GM21576 (cell line): Measurements from ENCODE around the gene EPS15.
A peak's percentile ranks its signal among the peaks of the same experiment; 100 is the strongest.
"Not testable (repeated sequence)": the region's sequence is repeated elsewhere in the genome, so short reads cannot be mapped to it uniquely, and the experiment has no call there.

Source experiments
- ATAC-seq: cut with Tn5 transposase; IDR thresholded peaks from one replicate; pipeline ENCODE4 v1.9.1; 2021; ENCODE audit warnings: mild to moderate bottlenecking, moderate library complexity; ENCODE audit not compliant: unreplicated experiment

EPS15 gene

GRCh38 chr1:51519048-51519864 is at the start of gene EPS15:
Gene EPS15, minus strand, starts transcription at chr1:51519266. Its CDS starts 35 bp downstream, at chr1:51519231.
- ATAC-seq: peak; percentile 41

- no peak for ATAC-seq
Measured at GRCh38 chr1:51568231-51568935, 49.3 kb upstream of the EPS15 start.

DNA sequence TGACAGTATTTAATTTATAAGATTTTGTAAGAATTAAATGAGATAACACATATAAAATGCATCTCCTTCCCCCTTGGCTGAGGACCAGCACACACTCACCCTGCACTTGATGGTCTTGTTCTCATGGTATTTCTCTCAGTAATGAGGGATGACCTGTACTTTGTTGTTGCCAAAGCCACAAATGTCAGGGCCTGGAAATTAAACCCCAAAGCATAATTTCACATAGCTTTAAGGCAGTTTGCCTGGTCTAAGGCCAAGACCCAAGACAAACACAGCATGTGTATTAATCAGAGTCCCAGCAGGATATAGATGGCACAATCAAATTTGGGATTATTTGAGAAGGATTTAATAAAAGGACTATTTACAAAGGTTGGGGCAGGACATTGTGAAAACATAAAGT is 48.6 kb upstream of the EPS15 start:
- no peak for ATAC-seq

- no peak for ATAC-seq
Measured at GRCh38 chr1:51566260-51566659, 47.2 kb upstream of the EPS15 start.

DNA sequence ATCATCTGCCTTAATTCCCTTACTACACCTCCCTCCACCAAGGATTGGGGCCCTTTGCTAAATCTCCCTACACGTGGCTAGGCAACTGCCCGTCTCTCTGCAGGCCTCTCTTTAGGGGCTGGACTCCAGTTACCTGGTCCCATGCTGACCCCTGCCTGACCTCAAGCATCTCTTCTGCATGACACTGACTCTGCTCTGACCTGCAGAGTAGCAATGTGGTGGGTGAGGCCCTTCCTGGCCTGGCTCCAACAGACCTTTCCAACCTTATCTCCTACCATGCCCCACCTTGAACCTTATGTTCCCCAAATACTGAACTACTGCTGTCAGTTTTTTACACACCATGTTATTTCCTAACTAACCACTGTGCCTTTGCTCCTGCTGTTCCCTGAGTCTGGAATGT is 45.9 kb upstream of the EPS15 start:
- ATAC-seq: no peak

- peak; percentile 55 for ATAC-seq
Measured at GRCh38 chr1:51564124-51564523, 45.1 kb upstream of the EPS15 start.

- no peak for ATAC-seq
Measured at GRCh38 chr1:51561702-51562101, 42.6 kb upstream of the EPS15 start.

- ATAC-seq: not testable (repeated sequence)
Measured at GRCh38 chr1:51560895-51561294, 41.8 kb upstream of the EPS15 start.

DNA sequence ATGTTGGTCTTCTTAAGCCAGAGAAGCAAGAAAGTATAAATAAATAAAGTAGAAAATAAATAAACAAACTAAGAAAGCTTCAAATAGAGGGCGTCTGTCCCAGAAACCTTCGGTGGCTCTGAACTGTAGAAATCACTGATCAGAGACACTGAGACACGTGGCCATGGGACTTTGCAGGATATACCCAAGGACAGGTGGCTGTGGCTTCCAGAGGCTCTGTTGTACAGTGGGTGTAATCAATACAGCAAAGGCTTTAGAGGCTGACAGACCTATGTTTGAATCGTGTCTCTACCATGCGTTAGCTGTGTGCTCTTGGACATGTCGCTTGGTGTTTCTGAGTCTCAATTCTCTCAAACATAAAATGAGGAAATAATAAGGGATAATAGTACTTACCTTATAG is 41.0 kb upstream of the EPS15 start:
- ATAC-seq: no peak

GRCh38 chr1:51559501-51559900 is 40.4 kb upstream of the EPS15 start:
- ATAC-seq: no peak

GRCh38 chr1:51559064-51559500 is 40.0 kb upstream of the EPS15 start:
- ATAC-seq: no peak

DNA sequence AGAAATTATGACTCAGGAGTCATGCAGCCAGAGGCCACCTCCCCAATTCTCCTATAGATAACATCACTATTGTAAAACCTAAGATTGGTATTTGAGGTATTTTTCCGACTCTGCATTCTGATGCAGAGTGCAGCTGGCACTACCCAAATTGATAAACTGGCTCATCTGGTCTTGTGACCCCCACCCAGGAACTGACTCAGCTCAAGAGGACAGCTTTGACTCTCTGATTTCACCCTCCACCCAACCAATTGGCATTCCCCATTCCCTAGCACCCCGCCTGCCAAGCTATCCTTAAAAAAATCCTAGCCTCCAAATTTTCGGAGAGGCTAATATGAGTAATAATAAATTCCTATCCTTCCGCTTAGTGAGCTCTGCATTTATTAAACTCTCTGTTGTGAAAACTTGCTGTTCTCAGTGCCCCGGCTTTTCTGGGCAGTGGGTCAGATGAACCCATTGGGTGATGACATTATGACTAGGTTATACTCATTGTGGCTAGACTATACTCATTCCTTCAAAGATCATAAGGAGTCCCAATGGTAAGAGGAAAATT is 39.4 kb upstream of the EPS15 start:
- ATAC-seq: no peak

DNA sequence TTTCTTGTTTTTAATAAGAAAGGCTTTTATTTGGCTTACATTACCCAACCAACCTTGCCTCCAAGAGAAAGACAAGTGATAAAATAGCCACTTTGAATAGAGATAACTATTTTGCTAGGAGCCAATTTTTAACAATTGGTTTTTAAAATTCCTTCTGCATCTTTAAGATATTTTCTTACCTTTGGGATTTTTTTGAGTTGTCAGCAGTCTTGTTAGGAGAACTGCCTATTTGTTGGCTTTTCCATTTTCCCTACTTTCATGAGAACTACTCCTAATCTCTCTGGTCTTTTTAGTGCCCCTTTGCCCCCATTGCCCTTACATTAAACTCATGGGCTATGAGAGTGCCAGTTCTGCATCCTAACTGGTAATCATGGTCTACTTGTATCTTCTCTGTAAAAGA is 38.1 kb upstream of the EPS15 start:
- ATAC-seq: no peak

DNA sequence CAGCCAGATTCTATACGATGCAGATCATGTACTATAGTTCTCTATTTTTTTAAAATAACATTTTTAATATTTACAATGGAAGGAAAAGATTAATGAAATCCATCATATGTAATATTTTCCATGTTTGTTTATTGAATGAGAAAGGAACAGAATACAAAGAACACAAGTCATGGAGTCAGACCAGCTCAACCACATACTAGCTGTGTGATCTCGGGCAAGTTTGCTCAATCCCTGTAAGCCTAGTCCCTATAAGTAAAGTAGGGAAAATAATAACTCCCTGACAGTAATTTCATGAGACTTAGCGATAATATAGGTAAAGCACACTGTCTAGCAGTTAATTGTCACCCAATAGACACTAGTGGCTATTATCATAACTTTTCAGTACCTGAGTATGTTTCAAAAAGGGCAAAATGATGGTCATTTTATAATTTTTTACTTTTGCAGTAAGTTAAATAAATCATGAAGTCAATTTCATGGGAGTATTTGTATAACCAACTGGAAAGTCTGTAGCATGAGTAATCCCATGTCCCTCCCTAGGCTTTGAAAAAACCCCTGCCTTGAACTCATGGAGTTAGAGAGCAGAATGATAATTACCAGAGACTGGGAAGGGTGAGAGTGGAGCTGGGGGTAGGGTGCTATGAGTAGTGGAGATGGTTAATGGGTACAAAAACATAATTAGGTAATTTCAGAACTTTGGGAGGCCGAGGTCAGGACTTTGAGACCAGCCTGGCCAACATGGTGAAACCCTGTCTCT is 37.0 kb upstream of the EPS15 start:
- no peak for ATAC-seq

- ATAC-seq: no peak
Measured at GRCh38 chr1:51553911-51554310, 34.8 kb upstream of the EPS15 start.

DNA sequence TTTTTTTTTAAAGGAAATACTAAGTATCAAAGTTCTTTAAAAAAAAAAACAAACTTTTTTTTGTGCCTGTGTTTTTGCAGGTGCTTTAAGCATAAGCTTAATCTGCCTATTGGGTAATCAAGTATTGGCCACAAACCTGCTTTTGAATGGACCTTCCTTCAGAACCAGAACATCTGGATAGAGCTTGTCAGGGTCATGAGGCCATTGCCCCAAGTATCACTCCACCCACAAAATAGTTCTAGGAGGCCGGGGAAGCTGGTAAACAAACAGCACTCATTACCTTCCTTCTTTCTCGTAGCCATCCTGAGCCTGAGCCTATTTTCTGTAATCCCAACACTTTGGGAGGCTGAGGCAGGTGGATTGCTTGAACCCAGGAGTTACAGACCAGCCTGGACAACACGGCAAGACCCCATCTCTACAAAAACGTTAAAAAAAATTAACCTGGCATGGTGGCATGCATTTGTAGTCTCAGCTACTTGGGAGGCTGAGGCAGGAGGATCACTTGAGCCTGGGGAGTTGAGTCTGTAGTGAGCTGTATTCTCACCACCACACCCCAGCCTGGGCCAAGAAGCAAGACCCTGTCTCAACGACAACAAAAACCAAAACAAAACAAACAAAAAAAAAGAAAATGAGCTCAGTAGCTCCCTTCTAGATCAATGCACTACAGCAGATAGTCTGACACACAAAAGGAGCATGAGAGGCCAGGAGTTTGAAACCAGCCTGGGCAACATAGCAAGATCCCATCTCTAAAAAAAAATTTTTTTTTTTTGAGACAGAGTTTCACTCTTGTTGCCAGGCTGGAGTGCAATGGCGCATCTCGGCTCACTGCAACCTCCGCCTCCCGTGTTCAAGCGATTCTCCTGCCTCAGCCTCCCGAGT is 34.1 kb upstream of the EPS15 start:
- ATAC-seq: no peak

- ATAC-seq: no peak
Measured at GRCh38 chr1:51551848-51552296, 32.8 kb upstream of the EPS15 start.

DNA sequence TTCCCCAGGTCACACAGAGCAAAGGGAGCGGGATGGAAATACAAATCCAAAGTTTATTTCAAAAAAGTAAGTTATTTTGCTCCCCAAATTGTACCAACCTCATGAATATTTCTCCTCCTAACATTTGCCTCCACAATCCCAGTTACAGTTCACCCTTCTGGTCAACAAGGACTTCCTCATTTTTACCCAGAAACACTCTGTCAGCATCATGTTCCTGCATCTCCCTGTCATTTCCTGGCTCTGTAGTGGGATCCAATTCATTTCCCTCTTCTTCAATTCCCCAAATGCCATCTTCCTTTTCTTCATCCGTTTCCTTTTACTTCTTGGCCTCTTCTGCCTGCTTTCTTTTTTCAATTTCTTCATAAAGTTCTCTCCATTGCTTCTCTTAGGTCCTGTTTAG is 32.0 kb upstream of the EPS15 start:
- no peak for ATAC-seq

GRCh38 chr1:51549901-51550300 is 30.8 kb upstream of the EPS15 start:
- ATAC-seq: no peak

GRCh38 chr1:51549016-51549619 is 30.1 kb upstream of the EPS15 start:
- no peak for ATAC-seq
